Measurements from ENCODE around the gene ARHGAP26.
"Not testable (repeated sequence)": the region's sequence is repeated elsewhere in the genome, so short reads cannot be mapped to it uniquely, and the experiment has no call there.

ARHGAP26 gene

DNA sequence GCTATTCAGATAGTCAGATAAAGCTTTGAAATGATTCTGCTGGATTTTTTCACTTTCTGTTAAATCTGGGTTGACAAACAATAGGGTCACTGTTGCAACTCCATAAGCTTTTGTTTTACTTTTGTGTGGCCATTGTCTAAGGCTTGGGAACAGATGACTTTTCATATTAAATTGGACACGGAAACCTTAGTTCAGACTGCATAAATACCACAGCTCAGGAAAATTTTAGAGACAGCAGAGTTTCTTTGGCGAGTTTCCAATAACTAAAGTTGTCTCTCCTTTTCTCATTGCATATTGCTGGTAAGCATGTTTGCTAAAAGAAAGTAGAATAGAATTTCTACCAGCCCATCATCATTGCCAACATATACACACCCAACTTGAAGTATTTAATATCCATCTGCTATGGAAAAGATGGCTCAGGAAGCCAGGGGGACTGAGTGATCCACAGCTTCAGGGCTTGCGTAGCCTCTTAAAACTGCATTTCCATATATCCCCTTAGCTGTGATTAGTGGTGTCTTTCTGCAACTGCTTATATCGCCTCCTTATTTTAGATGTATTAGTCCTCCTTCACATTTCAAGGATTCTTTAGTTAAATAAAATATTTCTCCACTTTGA, 168.2 kb downstream of the ARHGAP26 start:
- H3K9me3 Mint-ChIP-seq = no peaks in the 10 kb centered on the region
- H3K4me1 Mint-ChIP-seq (ENCODE audit: low read depth in 2 of 2) = peaks cover 34 to 56% of the 10 kb centered on the region in 2 donors
- H3K27me3 Mint-ChIP-seq = no peaks in the 10 kb centered on the region
- DNase-seq = no peak
- H3K36me3 Mint-ChIP-seq (ENCODE audit: insufficient read depth) = peaks cover 12% of the 10 kb centered on the region
- H3K4me3 Mint-ChIP-seq = no peak overlapping the region
- no peak for ATAC-seq (replicated peaks)
- no peak overlapping the region for H3K27ac Mint-ChIP-seq

DNA sequence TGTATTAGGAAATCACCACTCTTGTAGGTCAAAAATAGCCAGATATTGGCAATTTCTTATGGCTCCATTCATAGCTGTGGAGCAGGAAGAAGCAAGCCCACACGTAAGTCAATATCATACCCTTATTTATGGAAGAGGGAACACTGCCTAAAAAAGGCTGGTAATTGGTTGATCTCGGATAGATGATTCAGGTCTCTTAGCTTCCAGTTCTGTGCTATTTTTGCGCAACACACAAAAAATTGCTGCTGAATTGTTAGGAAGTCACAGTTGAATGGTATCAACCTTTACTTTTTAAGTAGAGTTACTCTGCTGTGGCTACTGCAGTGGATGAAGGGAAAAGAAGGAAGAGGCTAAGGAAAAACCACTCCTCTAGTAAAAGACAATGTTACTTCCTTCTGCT, 168.8 kb downstream of the ARHGAP26 start:
- H3K4me3 Mint-ChIP-seq = no peak overlapping the region
- no peak for ATAC-seq (replicated peaks)

DNA sequence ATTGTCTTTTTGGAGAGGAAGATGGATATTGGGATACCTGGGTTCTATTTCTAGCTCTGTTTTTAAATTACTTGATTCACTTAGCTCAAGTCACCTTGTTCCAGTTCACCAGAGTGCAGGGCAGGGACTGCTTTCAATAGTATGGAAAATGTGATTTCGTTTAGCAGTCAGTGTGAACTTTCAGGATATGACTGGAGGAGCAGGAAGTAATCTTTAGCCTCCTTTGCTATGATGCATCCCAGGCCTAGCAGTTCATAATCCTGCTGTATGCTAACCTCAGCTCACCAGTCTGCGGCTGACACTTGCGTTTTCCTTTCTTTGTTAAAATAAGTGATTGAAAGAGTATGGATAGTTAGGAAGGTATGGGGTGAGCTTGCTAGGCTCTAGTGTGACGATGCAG, 169.7 kb downstream of the ARHGAP26 start:
- H3K4me1 Mint-ChIP-seq (ENCODE audit: low read depth in 2 of 2) = peaks cover 30 to 61% of the 10 kb centered on the region in 2 donors

More for the DNA sequence above, 168.8 kb downstream of the ARHGAP26 start:
- Mint-ChIP-seq H3K27ac (no peak overlapping the region), H3K4me1 (ENCODE audit: low read depth in 2 of 2) (peaks cover 32 to 59% of the 10 kb centered on the region in 2 donors), H3K9me3 (no peaks in the 10 kb centered on the region), H3K27me3 (no peaks in the 10 kb centered on the region), H3K36me3 (ENCODE audit: insufficient read depth) (peaks cover 12% of the 10 kb centered on the region)
- DNase-seq = no peak

DNA sequence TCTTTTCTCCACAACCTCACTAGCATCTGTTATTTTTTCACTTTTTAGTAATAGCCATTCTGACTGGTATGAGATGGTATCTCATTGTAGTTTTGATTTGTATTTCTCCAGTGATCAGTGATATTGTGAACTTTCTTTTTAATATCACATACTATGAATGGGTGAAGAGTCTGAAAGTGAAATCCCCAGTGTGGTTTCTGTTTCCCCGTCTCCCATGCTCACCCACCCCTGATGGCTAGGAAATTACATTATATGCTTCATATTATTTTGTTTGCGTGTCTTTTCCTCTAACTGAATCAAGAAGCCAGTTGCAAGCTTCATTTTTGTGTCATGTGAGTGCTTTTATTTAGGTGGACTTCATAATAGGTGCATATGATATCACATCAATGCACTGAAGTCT, 171.1 kb downstream of the ARHGAP26 start:
- H3K36me3 Mint-ChIP-seq (ENCODE audit: insufficient read depth) = peaks cover 3% of the 10 kb centered on the region
- ATAC-seq (replicated peaks) (no peak), DNase-seq (no peak)
- H3K4me3 Mint-ChIP-seq = no peak overlapping the region
- H3K27ac Mint-ChIP-seq = peak overlapping the region in 1 of 2 donors; percentile 83
- H3K4me1 Mint-ChIP-seq (ENCODE audit: low read depth in 2 of 2) = peaks cover 35 to 58% of the 10 kb centered on the region in 2 donors
- H3K27me3 Mint-ChIP-seq = no peaks in the 10 kb centered on the region
- no peaks in the 10 kb centered on the region for H3K9me3 Mint-ChIP-seq

More for the DNA sequence above, 169.7 kb downstream of the ARHGAP26 start:
- H3K4me3 Mint-ChIP-seq = no peak overlapping the region
- H3K9me3 Mint-ChIP-seq = no peaks in the 10 kb centered on the region
- H3K27ac Mint-ChIP-seq = no peak overlapping the region
- no peak for ATAC-seq (replicated peaks)
- no peaks in the 10 kb centered on the region for H3K27me3 Mint-ChIP-seq
- no peak for DNase-seq
- peaks cover 4% of the 10 kb centered on the region for H3K36me3 Mint-ChIP-seq (ENCODE audit: insufficient read depth)

DNA sequence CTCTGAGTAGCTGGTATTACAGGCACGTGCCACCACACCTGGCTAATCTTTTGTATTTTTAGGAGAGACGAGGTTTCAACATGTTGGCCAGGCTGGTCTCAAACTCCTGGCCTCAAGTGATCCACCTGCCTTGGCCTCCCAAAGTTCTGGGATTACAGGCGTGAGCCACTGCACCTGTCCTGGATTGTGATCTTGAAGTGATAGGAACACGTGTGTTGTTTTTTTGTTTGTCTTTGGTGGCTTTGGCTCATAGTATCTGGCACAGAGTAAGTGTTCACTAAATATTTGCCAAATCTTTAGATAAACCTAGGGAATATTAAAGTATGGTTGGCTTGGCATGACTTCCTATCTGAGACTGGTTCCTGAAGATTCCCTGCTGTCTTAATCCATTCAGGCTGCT, 172.7 kb downstream of the ARHGAP26 start:
- ATAC-seq (replicated peaks) (no peak), DNase-seq (no peak)
- Mint-ChIP-seq H3K4me1 (ENCODE audit: low read depth in 2 of 2) (peaks cover 30 to 65% of the 10 kb centered on the region in 2 donors), H3K27me3 (no peaks in the 10 kb centered on the region), H3K9me3 (no peaks in the 10 kb centered on the region), H3K36me3 (ENCODE audit: insufficient read depth) (peaks cover 3% of the 10 kb centered on the region), H3K4me3 (no peak overlapping the region), H3K27ac (peak overlapping the region; percentile 6 to 88)

DNA sequence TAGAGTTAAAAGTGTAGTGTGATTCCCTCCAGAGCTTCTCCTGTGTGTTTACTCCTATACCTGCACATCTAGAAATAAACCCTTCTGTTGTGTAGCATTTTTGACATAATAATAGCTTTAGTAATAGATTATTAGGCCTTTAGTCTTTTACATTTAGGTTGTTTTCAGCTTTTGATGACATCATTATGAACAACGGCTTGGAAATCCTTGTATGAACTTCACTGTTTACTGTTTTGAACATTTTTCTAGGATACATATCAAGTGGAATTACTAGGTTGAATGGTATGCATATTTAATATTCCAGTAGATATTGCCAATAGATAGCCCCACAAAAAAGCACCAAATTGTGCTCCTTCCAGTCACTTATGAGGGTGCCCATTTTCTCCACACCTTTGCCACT, 174.0 kb downstream of the ARHGAP26 start:
- Mint-ChIP-seq H3K36me3 (ENCODE audit: insufficient read depth) (peaks cover 3% of the 10 kb centered on the region), H3K4me3 (no peak overlapping the region), H3K9me3 (no peaks in the 10 kb centered on the region), H3K27ac (peak overlapping the region; percentile 6 to 88), H3K4me1 (ENCODE audit: low read depth in 2 of 2) (peaks cover 29 to 66% of the 10 kb centered on the region in 2 donors), H3K27me3 (no peaks in the 10 kb centered on the region)
- ATAC-seq (replicated peaks) (no peak), DNase-seq (no peak)

DNA sequence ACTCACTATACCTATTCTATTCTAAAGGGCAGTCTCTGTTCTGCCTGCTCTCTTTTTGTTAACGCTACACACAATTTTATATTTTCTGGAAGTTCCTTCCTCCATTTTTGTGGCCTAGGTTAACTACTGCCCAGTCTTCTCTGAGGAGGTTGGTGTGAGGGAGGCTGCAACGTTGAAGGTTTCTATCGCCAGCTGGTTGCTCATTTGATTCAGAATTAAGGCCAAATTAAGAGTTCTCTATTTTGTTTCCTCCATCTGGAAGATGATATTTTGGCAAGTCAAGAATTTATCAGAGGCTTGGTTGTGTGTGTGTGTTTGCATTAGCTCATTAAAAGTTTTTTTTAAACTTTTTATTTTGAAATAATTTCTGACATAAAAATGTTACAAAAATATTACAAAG, 175.1 kb downstream of the ARHGAP26 start:
- no peak for ATAC-seq (replicated peaks)
- no peaks in the 10 kb centered on the region for H3K9me3 Mint-ChIP-seq
- H3K4me3 Mint-ChIP-seq = no peak overlapping the region
- H3K4me1 Mint-ChIP-seq (ENCODE audit: low read depth in 2 of 2) = peaks cover 35 to 72% of the 10 kb centered on the region in 2 donors
- H3K36me3 Mint-ChIP-seq (ENCODE audit: insufficient read depth) = peaks cover 3% of the 10 kb centered on the region
- no peaks in the 10 kb centered on the region for H3K27me3 Mint-ChIP-seq
- H3K27ac Mint-ChIP-seq = peak overlapping the region; percentile 28 to 82
- no peak for DNase-seq

DNA sequence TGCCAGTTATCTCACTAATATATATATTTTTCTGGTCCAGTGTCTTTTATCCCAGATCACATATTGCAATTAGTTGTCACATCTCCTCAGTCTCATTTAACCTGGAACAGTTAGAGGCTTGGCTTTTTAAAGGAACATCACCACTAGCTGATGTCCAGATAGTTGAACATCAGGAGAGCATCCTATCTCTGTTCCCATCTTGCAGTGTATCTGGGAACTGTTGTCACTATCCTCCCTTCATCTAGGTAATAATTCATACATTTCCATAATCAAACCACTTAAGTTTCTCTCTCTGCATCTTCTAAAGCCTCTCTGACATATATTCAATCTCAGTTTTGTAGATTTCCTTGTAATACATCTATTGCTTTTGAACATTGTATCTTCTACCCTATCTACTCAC, 175.7 kb downstream of the ARHGAP26 start:
- Mint-ChIP-seq H3K4me1 (ENCODE audit: low read depth in 2 of 2) (peaks cover 32 to 76% of the 10 kb centered on the region in 2 donors), H3K4me3 (peak overlapping the region in 1 of 2 donors; percentile 26), H3K27me3 (no peaks in the 10 kb centered on the region), H3K9me3 (no peaks in the 10 kb centered on the region), H3K36me3 (ENCODE audit: insufficient read depth) (peaks cover 3% of the 10 kb centered on the region), H3K27ac (peak overlapping the region; percentile 5 to 62)
- no peak for ATAC-seq (replicated peaks)
- no peak for DNase-seq

DNA sequence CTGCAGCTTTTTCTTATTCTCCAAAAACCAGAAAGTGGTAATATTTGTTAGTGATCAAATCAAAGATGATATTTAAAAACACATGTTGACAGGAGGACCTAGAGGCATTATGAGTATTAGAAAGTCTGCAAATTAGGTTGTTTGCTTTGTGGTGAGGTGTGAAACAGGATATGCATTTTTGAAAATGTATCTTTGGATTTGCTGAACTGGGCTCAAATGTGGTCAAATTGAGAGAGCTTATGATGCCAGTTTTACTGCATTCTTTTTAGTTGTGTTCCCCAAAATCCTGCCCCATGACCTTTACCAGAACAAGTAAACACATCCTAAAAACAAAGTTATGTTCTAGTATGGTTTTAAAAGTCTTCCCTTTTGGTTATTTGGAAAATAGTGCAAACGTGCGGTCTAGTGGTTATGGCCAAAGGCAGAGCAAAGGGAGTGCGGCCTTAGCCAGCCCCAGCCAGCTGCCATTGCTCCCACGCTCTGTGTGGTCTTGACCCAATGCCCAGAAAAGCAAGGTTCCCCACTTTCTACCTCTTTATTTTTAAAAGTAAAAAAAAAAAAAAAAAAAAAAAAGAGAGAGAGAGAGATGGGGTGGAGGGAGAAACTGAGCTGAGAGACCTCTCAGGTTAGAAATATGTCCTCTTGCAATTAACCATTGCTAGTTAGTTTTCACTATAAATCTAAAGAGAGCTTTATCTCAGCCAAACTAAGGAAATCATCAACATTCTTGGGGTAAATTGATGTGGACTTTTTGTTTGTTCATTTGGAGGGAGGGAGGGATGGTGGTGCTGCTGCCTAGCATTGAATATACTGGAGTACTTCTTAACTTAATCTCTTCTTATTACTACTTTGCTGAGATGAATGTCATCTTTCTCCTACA, 176.6 kb downstream of the ARHGAP26 start:
- Mint-ChIP-seq H3K27me3 (no peaks in the 10 kb centered on the region), H3K4me3 (peak overlapping the region in 1 of 2 donors; percentile 26), H3K36me3 (ENCODE audit: insufficient read depth) (peaks cover 3% of the 10 kb centered on the region), H3K9me3 (no peaks in the 10 kb centered on the region), H3K4me1 (ENCODE audit: low read depth in 2 of 2) (peaks cover 34 to 71% of the 10 kb centered on the region in 2 donors), H3K27ac (peak overlapping the region; percentile 5 to 62)
- DNase-seq (no peak), ATAC-seq (replicated peaks) (peak; percentile 42)

DNA sequence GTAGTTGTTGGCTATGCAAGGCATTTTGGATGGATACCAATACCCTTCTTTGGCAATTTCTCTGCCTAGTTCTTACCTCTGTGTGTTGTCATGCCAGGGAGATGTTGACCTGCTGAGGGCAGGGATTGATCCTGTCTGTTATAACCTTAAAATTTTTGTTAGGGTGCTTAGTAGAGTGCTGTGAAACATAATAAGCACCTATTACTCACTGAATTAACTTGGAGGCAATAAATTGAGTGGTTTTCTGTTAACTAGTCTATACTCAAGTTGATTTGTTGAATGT, 177.2 kb downstream of the ARHGAP26 start:
- Mint-ChIP-seq H3K36me3 (ENCODE audit: insufficient read depth) (peaks cover 3% of the 10 kb centered on the region), H3K4me1 (ENCODE audit: low read depth in 2 of 2) (peaks cover 40 to 74% of the 10 kb centered on the region in 2 donors), H3K27me3 (no peaks in the 10 kb centered on the region), H3K4me3 (no peak overlapping the region), H3K9me3 (no peaks in the 10 kb centered on the region), H3K27ac (no peak overlapping the region)
- DNase-seq = no peak
- ATAC-seq (replicated peaks) = no peak

DNA sequence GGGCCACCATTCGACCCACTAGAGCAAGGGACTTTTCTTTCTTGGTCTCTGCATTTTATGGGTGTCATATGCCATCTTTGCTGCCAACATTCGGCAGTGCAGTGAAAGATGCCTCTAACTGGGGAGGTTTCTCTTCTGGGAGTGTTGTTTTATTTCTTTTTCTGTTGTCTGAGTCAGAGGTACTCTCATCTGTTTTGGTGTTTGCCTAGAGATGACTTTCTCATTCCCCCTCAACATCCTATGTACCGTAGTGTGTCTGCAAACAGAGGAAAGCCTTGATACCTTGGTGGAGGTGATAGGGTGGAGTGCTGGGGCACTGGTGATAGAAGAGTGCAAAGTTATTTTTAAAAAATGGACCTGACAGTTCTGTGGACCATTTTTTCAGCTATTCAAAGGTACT, 182.1 kb downstream of the ARHGAP26 start:
- H3K4me3 Mint-ChIP-seq = peak overlapping the region in 1 of 2 donors; percentile 30
- no peak for DNase-seq
- no peaks in the 10 kb centered on the region for H3K27me3 Mint-ChIP-seq
- peak overlapping the region; percentile 82 to 87 for H3K27ac Mint-ChIP-seq
- no peaks in the 10 kb centered on the region for H3K9me3 Mint-ChIP-seq
- no peak for ATAC-seq (replicated peaks)
- peaks cover 10% of the 10 kb centered on the region for H3K36me3 Mint-ChIP-seq (ENCODE audit: insufficient read depth)
- H3K4me1 Mint-ChIP-seq (ENCODE audit: low read depth in 2 of 2) = peaks cover 32 to 46% of the 10 kb centered on the region in 2 donors

DNA sequence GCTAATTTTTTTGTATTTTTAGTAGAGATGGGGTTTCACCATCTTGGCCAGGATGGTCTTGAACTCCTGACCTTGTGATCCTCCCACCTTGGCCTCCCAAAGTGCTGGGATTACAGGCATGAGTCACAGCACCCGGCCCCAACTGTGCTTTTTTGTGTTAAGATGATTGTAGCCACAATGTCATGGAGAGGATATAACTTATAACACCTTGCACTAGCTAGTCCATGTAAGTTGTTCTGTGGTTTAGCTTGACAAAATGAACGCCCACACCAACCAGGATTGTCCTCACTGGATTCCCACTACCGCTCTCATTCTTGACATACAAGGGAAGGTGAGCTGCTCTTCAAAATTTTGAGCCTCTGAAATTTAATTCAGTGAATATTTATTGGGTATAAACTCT, 182.7 kb downstream of the ARHGAP26 start:
- H3K36me3 Mint-ChIP-seq (ENCODE audit: insufficient read depth); H3K9me3 Mint-ChIP-seq; H3K27me3 Mint-ChIP-seq; DNase-seq: not testable (repeated sequence)
- ATAC-seq (replicated peaks) = peak; percentile 21
- Mint-ChIP-seq H3K27ac (peak overlapping the region in 1 of 2 donors; percentile 87), H3K4me3 (peak overlapping the region in 1 of 2 donors; percentile 8), H3K4me1 (ENCODE audit: low read depth in 2 of 2) (peaks cover 36 to 47% of the 10 kb centered on the region in 2 donors)

DNA sequence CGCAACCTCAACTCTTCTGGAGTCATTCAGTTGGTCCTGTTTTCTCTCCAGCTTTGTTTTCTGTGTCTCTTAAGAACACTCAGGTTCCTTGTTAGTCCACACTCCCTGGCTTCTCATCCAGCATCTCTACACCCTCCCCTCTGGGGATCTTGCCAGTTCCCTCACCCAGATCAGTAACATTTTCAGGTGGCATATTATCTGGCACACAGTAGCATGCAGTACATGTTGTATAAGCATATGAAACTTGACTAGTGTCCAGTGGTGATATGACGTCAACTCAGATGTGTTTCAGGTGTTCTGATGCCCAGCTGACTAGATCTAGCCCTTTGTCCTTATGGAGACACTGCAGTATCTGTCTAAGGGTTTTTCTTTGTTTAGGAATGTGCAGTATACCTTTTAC, 184.3 kb downstream of the ARHGAP26 start:
- DNase-seq (no peak), ATAC-seq (replicated peaks) (no peak)
- Mint-ChIP-seq H3K27ac (peak overlapping the region in 1 of 2 donors; percentile 39), H3K36me3 (ENCODE audit: insufficient read depth) (peaks cover 10% of the 10 kb centered on the region), H3K4me1 (ENCODE audit: low read depth in 2 of 2) (peaks cover 41 to 52% of the 10 kb centered on the region in 2 donors), H3K4me3 (no peak overlapping the region), H3K9me3 (no peaks in the 10 kb centered on the region), H3K27me3 (no peaks in the 10 kb centered on the region)

DNA sequence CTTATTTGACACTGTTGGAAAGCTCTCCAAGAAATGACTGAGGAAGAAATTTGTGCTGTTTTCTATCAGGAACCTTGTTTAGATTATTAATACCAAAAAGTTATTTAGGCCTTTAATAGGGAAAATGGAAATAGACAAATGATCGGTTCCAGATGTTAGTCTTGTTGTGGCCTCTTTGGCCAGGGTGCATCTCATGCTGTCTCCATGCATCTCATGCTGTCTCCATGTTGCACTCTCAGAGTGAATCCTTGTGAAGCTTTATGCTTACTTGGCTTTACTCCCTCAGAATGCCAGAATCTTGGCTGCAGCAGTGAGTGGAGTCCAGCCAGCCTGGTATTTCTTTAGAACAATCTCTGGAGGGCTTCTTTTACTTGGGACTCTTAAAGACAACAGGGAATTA, 185.5 kb downstream of the ARHGAP26 start:
- no peak for ATAC-seq (replicated peaks)
- Mint-ChIP-seq H3K4me3 (no peak overlapping the region), H3K27me3 (no peaks in the 10 kb centered on the region), H3K9me3 (no peaks in the 10 kb centered on the region), H3K36me3 (ENCODE audit: insufficient read depth) (peaks cover 10% of the 10 kb centered on the region), H3K27ac (no peak overlapping the region), H3K4me1 (ENCODE audit: low read depth in 2 of 2) (peaks cover 41 to 50% of the 10 kb centered on the region in 2 donors)
- no peak for DNase-seq

Measured in effector memory CD8-positive, alpha-beta T cell (primary cell).